DOHH2 (cell line): ENCODE measurements around the gene PTBP2.
"Not testable (repeated sequence)": the region's sequence is repeated elsewhere in the genome, so short reads cannot be mapped to it uniquely, and the experiment has no call there.

ENCODE experiments used
- H3F3A ChIP-seq: fragments of 200-600 bp; sonication (generic), shearing (Covaris generic); 2 replicates; pipeline ENCODE4 v1.6.0; 2016; ENCODE audit warnings: antibody characterized with exemption, mild to moderate bottlenecking; ENCODE audit not compliant: control insufficient read depth, insufficient read depth
- H3K27ac ChIP-seq: fragments of 200-600 bp; sonication (generic); 2 replicates; pipeline ENCODE4 v1.5.1; 2014; ENCODE audit warnings: low read depth, mild to moderate bottlenecking, low read length, moderate library complexity
- H3K27me3 ChIP-seq: fragments of 200-600 bp; sonication (generic); 2 replicates; pipeline ENCODE4 v1.6.1; 2014; ENCODE audit warnings: mild to moderate bottlenecking, low read length, mixed read lengths; ENCODE audit not compliant: control insufficient read depth
- H3K36me3 ChIP-seq: fragments of 200-600 bp; sonication (generic); 2 replicates; pipeline ENCODE4 v1.6.1; 2014; ENCODE audit warnings: mild to moderate bottlenecking, low read length, moderate library complexity, mixed read lengths; ENCODE audit not compliant: control insufficient read depth
- H3K4me1 ChIP-seq: fragments of 200-600 bp; sonication (generic); 2 replicates; pipeline ENCODE4 v1.6.1; 2014; ENCODE audit warnings: mild to moderate bottlenecking, low read length, mixed read lengths; ENCODE audit not compliant: control insufficient read depth
- H3K4me2 ChIP-seq: fragments of 200-600 bp; sonication (generic); 2 replicates; pipeline ENCODE4 v1.6.0; 2014; ENCODE audit warnings: mild to moderate bottlenecking, low read length, moderate library complexity
- H3K4me3 ChIP-seq: fragments of 200-600 bp; sonication (generic); 2 replicates; pipeline ENCODE4 v1.5.1; 2014; ENCODE audit warnings: mild to moderate bottlenecking, low read length, mixed read lengths
- H3K79me2 ChIP-seq: fragments of 200-600 bp; sonication (generic); 2 replicates; pipeline ENCODE4 v1.6.1; 2014; ENCODE audit warnings: mild to moderate bottlenecking, low read length, mixed read lengths; ENCODE audit not compliant: control insufficient read depth
- H3K9me2 ChIP-seq: fragments of 200-600 bp; sonication (generic); replicated peaks from 2 replicates; pipeline ENCODE4 v1.6.1; 2014; ENCODE audit warnings: mild to moderate bottlenecking, low read length, mixed read lengths; ENCODE audit not compliant: control insufficient read depth
- H3K9me3 ChIP-seq: fragments of 200-600 bp; sonication (generic); 2 replicates; pipeline ENCODE4 v1.6.1; 2014; ENCODE audit warnings: antibody characterized with exemption, low read length, mixed read lengths; ENCODE audit not compliant: control insufficient read depth, insufficient read depth
- H4K20me1 ChIP-seq: fragments of 200-600 bp; sonication (generic); 2 replicates; pipeline ENCODE4 v1.6.0; 2014; ENCODE audit warnings: low read depth, mild to moderate bottlenecking, antibody characterized with exemption, low read length, moderate library complexity; ENCODE audit not compliant: control insufficient read depth, insufficient read depth
- EZH2phosphoT487 ChIP-seq: fragments of 200-600 bp; sonication (generic); IDR thresholded peaks from 2 replicates; pipeline ENCODE4 v1.6.1; 2017; ENCODE audit warnings: borderline replicate concordance, mild to moderate bottlenecking, antibody characterized with exemption, low read length, moderate library complexity, mixed read lengths
- TF ChIP-seq, protein P1 (sequence below): fragments of 200-600 bp; sonication (generic); IDR thresholded peaks from one replicate; pipeline ENCODE4 v1.5.1; 2014; ENCODE audit warnings: antibody characterized with exemption, mild to moderate bottlenecking, low read depth, low read length; ENCODE audit not compliant: poor library complexity, severe bottlenecking

Gene PTBP2

DNA sequence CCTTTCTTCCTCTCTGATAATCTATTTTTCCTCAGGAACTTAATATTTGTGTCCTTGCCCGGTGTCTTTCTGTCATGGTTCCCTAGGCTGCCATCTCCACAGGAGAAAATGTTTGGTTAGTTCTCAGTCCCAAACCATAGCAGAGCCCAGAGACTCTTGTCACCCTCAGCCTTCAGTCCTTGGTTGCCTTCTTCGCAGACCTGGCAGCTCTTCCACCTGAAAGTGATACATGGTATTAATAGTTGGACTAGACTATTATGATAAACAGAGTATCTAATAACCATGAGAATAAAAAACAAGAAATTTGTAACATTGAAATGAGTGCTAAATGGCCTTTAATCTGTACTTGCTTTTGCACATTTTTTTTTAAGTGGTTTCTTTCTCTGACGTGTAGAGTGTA is 26.5 kb downstream of the PTBP2 start:
- H3K4me1 ChIP-seq, result no peaks in the 10 kb centered on the region
- peaks cover 72% of the 10 kb centered on the region for H3K36me3 ChIP-seq
- H3K9me2 ChIP-seq, result no peaks in the 10 kb centered on the region
- H3K4me2 ChIP-seq, result no peak overlapping the region
- no peak overlapping the region for H3K4me3 ChIP-seq
- TF ChIP-seq, protein P1, sequence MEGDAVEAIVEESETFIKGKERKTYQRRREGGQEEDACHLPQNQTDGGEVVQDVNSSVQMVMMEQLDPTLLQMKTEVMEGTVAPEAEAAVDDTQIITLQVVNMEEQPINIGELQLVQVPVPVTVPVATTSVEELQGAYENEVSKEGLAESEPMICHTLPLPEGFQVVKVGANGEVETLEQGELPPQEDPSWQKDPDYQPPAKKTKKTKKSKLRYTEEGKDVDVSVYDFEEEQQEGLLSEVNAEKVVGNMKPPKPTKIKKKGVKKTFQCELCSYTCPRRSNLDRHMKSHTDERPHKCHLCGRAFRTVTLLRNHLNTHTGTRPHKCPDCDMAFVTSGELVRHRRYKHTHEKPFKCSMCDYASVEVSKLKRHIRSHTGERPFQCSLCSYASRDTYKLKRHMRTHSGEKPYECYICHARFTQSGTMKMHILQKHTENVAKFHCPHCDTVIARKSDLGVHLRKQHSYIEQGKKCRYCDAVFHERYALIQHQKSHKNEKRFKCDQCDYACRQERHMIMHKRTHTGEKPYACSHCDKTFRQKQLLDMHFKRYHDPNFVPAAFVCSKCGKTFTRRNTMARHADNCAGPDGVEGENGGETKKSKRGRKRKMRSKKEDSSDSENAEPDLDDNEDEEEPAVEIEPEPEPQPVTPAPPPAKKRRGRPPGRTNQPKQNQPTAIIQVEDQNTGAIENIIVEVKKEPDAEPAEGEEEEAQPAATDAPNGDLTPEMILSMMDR, result no peak
- no peak for TF ChIP-seq EZH2phosphoT487
- no peaks in the 10 kb centered on the region for H3F3A ChIP-seq
- H4K20me1 ChIP-seq, result peaks cover 6% of the 10 kb centered on the region; the same call in 1 of the 2 replicates
- H3K27me3 ChIP-seq, result no peaks in the 10 kb centered on the region
- no peaks in the 10 kb centered on the region for H3K9me3 ChIP-seq
- no peak overlapping the region for H3K27ac ChIP-seq
- H3K79me2 ChIP-seq, result peaks cover 89% of the 10 kb centered on the region

DNA sequence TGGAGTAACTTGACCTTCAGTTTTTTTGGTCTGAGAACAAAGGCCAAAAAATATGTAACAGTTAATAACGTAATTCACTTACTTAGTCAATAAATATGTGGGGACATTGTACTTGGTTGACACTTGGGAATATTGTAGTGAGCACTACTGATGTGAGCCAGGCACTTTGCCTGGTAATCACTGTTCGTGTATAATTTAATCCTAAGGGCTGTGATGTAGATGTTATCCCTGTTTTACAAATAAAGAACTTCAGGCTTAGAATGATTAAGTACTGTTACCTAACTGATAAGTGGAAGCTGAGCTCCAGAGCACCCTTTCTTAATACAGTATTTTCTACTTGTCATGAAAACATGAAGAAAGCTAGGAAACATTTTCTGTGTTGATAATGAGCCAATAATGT is 28.0 kb downstream of the PTBP2 start:
- Histone ChIP-seq H3K4me2 (no peak overlapping the region), H3K79me2 (peaks cover 74% of the 10 kb centered on the region), H3F3A (no peaks in the 10 kb centered on the region), H3K9me2 (no peaks in the 10 kb centered on the region), H3K27ac (no peak overlapping the region), H3K4me3 (no peak overlapping the region), H3K27me3 (no peaks in the 10 kb centered on the region), H3K9me3 (no peaks in the 10 kb centered on the region), H3K4me1 (no peaks in the 10 kb centered on the region), H4K20me1 (peaks cover 6% of the 10 kb centered on the region; the same call in 1 of the 2 replicates), H3K36me3 (peaks cover 75% of the 10 kb centered on the region)
- no peak for TF ChIP-seq EZH2phosphoT487
- TF ChIP-seq, protein P1, result no peak

DNA sequence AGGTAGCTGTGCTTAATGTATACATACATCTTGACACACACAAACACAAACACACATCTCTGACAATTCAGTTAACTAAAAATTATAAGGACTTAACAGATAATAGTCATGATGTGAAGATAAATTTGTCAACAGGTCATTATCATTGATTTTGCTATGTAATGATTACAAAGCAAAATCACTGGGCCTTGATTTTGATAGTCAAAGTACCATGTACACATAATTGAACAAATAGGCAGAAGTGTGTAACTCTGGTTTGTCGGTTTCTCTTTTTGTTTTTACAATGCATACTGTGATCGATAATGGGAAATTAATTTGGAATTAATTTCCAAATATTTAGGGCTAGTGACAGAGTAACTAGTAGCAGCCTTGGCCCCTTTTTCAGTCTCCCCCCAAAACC is 30.8 kb downstream of the PTBP2 start:
- Histone ChIP-seq H3F3A (no peaks in the 10 kb centered on the region), H3K4me1 (no peaks in the 10 kb centered on the region), H3K27ac (no peak overlapping the region), H3K9me3 (no peaks in the 10 kb centered on the region), H3K27me3 (no peaks in the 10 kb centered on the region), H3K4me2 (no peak overlapping the region), H3K36me3 (peaks cover 96% of the 10 kb centered on the region), H4K20me1 (peaks cover 6% of the 10 kb centered on the region; the same call in 1 of the 2 replicates), H3K9me2 (no peaks in the 10 kb centered on the region), H3K4me3 (no peak overlapping the region), H3K79me2 (peaks cover 48% of the 10 kb centered on the region)
- TF ChIP-seq, protein P1, result no peak
- TF ChIP-seq EZH2phosphoT487, result no peak

DNA sequence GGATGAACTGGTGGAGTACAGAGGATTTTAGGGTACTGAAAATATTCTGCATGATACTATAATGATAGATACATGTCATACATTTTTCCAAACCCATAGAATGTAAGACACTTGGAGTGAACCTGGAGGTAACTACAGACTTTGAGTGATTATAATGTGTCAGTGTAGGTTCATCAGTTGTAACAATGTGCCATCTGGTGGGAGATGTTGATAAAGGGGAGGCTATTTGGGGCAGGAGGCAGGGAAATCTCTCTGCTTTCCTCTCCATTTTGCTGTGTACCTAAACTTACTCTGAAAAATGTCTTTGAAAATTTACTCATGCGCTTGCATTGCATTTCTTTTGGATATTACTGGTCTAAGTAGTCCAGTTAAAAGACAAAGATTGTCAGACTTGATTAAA is 35.2 kb downstream of the PTBP2 start:
- H3K4me1 ChIP-seq, result no peaks in the 10 kb centered on the region
- no peak overlapping the region for H3K4me2 ChIP-seq
- H3K4me3 ChIP-seq, result no peak overlapping the region
- no peaks in the 10 kb centered on the region for H3K9me2 ChIP-seq
- H4K20me1 ChIP-seq, result no peaks in the 10 kb centered on the region
- H3K36me3 ChIP-seq, result peaks cover 87% of the 10 kb centered on the region
- H3K27ac ChIP-seq, result no peak overlapping the region
- no peaks in the 10 kb centered on the region for H3K27me3 ChIP-seq
- H3K9me3 ChIP-seq, result peaks cover 3% of the 10 kb centered on the region; the same call in 1 of the 2 replicates
- peaks cover 28% of the 10 kb centered on the region for H3K79me2 ChIP-seq
- H3F3A ChIP-seq, result no peaks in the 10 kb centered on the region
- no peak for TF ChIP-seq EZH2phosphoT487
- TF ChIP-seq, protein P1, result no peak

DNA sequence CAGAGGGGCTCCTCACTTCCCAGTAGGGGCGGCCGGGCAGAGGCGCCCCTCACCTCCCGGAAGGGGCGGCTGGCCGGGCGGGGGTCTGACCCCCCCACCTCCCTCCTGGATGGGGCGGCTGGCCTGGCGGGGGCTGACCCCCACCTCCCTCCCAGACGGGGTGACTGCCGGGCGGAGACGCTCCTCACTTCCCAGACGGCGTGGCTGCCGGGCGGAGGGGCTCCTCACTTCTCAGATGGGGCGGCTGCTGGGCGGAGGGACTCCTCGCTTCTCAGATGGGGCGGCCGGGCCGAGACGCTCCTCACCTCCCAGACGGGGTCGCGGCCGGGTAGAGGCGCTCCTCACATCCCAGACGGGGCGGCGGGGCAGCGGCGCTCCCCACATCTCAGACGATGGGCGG is 41.0 kb downstream of the PTBP2 start:
- H3K79me2 ChIP-seq, result peaks cover 43% of the 10 kb centered on the region
- not testable (repeated sequence) for H3K9me2 ChIP-seq, H3K27me3 ChIP-seq

More for the DNA sequence above, 41.0 kb downstream of the PTBP2 start:
- peaks cover 36% of the 10 kb centered on the region for H3K36me3 ChIP-seq
- H3K4me2 ChIP-seq, H3F3A ChIP-seq, H3K4me1 ChIP-seq, H3K27ac ChIP-seq, H4K20me1 ChIP-seq, H3K4me3 ChIP-seq, H3K9me3 ChIP-seq: not testable (repeated sequence)
